CD4-positive, alpha-beta T cell treated with Interleukin-12 subunit alpha and Interleukin-12 subunit beta, for 1 hour (primary cell): ENCODE data around the gene DCLK3.

Source experiments
- DNase-seq: peaks from one replicate; pipeline ENCODE4 v3.0.0-alpha.2; 2020

Gene DCLK3, protein sequence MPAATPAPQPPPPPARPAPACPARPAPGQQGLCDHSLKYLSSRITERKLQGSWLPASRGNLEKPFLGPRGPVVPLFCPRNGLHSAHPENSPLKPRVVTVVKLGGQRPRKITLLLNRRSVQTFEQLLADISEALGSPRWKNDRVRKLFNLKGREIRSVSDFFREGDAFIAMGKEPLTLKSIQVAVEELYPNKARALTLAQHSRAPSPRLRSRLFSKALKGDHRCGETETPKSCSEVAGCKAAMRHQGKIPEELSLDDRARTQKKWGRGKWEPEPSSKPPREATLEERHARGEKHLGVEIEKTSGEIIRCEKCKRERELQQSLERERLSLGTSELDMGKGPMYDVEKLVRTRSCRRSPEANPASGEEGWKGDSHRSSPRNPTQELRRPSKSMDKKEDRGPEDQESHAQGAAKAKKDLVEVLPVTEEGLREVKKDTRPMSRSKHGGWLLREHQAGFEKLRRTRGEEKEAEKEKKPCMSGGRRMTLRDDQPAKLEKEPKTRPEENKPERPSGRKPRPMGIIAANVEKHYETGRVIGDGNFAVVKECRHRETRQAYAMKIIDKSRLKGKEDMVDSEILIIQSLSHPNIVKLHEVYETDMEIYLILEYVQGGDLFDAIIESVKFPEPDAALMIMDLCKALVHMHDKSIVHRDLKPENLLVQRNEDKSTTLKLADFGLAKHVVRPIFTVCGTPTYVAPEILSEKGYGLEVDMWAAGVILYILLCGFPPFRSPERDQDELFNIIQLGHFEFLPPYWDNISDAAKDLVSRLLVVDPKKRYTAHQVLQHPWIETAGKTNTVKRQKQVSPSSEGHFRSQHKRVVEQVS

DNA sequence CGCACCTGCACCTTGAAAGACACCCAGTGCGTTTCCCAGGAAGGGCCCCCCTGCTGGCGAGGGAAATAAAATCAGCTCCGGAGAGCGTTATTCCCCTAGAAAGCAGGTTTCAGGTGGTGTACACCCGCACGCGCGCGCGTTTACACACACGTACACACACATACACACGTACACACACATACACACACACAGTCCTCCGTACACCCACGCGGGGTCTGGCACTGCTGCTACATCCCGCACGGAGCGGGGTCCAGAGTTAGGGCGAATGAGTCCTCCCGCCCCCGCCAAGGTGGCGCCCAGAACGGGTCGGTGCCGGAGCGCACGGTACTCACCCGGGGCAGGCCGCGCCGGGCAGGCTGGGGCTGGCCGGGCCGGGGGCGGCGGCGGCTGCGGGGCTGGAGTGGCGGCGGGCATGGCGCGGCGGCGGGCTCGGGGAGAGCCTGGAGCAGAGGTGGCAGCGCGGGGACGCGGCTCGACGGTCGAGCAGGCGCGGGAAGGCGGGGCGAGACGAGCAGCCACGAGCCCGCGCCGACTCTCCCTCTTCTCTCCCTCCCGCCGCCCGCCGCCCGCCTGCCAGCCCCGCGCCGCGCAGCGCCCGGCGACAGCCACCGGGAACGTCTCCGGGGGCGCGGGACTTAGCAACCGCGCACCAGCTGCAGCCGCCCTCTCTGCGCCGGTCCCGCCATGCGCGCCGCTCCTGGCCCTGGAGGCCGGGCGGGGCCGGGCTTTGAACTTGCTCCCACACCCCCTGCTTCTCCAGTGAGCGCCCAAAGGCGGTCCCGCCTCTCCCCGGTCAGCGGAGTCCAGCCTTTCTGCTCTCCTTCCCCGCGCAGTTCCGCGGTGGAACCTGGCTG lies at the start of gene DCLK3:
TSS of gene DCLK3 (minus strand) at position 704 of the 854 bp plus-strand sequence. CDS start at position 414, 290 bp downstream.
- no peak for DNase-seq

DNA sequence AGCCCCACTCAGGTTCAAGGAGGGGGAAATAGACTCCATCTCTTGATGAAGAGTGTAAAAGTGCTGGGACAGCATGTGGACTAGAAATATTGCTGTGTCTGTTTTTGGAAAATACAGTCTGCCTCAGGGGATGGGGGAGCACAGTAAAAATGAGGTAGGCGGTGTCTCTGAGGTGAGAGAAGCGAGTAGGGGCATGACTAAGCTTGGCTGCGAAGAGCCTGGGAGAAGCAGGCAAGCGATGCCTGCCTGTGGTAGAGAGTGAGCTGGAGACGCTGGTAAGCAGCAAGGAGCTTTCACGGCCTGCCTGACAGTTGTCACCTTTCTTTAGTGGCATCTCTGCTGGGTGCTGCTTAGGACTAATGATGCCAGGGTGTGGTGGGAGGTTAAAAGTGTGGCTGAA lies 49.0 kb upstream of the DCLK3 start:
- DNase-seq = no peak

DNA sequence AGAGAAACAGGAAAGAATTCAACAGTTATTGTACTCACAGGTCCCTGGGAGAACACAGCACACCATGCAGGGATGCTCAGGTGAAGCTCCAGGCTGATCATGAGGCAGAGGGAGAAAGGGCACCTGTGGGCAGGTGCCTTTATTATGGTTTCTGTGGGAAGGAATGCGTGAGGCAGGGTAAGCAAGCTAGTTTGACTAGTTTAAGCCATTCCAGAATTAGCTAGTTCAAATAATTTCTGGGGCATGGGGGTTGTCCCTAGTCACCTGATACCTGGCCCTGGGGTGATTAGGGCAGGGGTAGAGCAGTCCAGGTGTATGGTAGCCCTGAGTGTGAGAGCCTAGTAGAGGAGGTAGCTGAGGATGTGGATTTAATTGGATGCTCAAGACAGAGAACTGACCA lies 47.9 kb upstream of the DCLK3 start:
- no peak for DNase-seq

DNA sequence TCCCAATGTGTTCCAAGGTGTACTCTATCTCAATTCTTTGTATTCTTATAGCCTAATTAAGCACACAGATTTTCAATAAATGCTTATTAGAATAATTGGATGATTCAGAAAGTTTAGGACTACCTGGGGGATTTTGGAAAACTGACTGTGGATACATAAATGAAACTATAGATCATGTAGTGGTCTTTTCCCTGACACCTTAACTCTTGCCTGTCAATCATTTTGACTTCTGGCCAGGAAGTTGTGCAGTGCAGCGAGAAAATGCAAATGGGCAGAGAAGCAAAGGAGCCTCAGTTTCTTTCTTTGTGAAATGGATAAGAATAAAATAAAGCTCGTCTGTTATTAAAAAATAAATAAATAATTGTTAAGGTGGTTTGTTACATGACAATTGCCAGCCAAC lies 47.4 kb upstream of the DCLK3 start:
- no peak for DNase-seq

DNA sequence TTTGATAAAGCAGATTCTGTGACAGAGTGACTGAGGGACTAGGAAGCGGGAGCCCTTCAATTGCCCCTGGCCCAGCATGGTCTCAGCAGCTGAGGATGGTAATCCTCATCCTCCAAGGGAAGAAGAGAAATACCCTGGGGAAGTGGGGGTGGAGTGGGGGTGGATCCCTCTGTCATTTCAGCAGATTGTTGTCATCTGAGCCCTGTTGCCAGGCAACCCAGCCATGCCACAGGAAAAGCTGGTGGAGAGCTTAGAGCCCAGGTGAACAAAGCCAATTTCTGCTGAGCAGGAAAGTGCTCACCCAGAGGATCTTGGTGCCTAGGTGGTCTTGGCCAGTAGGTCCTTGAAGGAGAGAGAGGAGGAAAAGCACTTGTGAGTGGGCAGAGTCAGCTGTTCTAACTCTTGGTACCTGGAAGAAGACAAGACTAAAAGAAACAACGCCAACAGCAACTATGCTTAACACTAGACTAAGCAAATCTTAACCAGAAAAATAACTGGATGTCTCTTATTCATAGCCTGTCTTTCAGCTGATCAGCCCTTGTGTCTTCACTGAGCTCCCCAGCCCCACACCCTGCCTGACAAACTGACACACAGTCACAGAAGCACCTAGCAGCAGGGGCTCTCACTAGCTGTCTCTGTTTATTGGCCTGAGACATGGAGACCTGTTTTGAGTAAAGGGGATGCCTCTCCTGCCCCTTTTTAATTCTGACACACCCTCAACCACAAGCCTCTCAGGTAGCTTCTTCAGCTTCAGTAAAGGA lies 40.1 kb upstream of the DCLK3 start:
- no peak for DNase-seq

DNA sequence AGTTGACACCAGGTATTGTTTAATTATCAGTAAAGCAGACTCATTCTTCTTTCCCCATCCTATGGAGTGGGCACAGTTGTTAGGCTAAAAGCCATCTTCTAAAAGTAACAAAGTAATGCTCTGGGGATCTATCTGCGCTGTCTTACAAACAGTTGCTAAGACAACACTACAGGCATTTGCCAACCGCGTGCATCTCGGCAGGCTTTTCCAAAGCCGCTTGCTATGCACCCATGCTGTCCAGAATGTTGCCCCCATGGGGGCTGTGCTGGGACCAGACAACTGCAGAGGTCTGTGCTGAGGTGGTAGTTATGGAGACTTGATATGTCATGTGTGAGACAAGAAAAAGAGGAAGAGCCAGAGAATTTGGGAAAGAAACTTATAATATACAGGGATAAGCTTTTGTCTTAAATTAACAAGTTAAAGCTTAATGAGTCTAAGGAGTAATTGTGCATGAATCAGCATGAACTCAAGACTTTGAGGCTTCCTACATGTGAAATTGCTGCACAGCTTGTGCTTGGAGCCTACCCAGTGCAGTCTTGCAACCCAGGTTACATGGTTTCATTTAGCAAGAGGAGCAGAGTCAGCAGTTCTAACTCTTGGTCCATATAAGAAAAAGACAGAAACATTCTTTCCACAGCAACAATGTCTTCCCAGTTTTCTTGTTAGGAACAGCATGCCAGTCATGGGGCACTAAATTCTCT lies 38.9 kb upstream of the DCLK3 start:
- no peak for DNase-seq

DNA sequence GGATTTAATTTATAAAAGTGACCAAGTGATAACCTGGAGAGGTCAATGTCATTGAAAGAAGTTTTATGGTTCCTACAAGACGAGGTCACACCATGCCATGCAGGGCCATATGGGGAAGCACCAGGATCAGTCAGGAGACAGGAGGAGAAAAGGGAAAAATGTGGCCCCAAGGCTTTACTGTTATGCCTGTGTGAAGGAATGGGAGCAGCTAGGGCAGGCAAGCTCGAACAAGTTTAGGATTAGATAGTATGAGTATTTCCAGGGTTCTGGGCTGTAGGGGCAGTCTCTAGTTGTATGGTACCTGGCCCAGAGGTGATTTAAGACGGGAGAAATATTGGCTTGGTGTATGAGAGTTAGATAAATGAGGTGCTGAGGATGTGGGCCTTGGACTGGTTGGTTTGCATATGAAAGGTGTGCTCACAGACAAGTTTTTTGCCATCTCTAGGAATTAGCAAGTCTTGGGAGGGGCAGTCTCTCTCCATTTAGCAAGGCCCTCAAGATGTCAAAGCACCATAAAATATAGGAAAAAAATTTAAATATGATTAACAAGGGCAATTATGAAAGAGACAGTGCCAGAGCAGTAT lies 36.3 kb upstream of the DCLK3 start:
- no peak for DNase-seq

DNA sequence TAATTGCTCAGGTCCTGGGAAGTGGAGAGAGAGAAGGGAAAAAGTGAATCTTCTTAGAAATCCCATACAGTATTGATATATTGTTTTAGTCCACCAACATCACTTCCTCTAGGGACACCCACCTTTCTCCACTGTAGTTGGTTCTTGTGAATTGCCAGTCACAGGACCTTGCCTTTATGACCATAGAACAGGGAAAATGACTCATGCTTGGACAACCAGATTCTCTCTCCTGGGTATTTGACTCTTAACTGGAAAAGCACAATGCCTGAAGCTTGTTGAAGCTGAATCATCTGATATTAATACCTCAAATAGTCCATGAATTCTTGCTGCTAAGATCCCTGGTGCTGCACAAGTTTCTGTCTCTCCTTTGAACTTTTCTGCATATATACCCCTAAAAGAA lies 32.5 kb upstream of the DCLK3 start:
- no peak for DNase-seq

DNA sequence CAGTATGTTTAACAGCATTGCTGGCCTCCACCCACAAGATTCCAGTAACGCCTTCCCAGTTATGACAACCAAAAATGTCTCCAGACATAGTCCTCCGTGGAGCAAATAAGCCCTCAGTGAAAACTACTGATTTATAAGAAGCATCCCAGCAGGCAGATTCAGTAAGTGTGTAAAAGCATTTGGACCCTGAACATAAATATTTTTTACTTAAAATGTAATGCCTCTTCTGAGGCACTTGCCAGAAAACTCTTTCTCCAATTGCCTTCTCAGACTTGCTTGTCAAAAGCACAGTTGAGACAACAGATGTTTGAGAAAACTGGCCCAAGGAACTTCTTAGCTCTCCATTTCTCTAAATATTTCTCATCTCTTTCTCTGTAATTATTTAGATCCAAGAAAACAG lies 31.8 kb upstream of the DCLK3 start:
- no peak for DNase-seq

DNA sequence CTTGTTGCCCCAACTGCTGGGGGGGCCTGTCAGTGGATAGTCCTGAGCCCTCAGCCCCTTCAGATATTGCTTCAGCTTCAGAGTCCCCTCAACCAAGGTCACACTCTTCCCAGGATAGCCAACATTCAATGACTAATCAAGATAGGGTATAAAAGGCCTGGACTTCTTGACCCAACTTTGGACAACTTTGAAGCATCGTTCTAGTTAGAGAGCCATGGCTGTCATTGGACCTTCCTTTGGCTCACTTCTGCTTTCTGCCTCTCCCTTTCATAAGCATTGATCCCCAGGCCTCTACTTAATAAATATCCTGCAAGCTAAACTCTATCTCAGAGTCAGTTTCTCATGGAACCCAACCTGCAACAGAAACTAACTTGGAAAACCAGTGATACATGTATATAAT lies 31.3 kb upstream of the DCLK3 start:
- DNase-seq = no peak

DNA sequence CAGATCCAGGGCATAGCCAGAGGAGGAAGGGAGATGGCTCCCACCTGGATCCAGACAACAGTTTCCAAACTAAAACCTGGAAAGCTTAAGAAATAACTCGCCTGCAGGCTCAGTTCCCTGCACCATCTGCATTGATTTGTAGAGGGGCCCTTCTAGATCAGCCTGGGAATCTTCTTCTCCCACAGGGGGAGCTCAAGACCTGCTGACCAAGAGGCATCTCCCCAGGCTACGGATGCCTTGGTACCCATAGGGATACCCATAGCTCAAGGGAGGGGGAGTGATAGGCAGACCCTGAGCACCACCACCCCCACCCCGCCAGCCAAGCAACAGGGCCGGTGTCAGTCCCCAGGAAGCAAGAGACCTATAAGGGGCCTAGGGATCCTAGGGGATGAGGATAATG lies 28.0 kb upstream of the DCLK3 start:
- DNase-seq = peak; percentile 17

DNA sequence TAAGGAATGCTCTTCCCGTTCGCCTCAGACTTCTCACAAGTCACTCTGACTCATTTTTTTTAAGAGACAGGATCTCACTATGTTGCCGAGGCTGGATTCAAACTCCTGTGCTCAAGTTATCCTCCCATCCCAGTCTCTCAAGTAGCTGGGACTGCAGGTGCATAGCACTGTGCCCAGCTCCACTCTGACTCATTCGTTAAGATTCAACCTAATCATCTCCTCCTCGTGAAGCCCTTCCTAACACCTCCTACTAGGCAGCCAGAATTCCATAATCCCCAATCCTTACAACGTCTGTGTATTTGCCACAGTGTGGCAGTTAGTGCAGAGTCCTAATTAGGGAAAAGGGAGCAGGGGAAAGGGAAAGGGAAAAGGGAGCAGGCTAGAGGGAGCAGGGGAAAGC lies 26.4 kb upstream of the DCLK3 start:
- DNase-seq = no peak

DNA sequence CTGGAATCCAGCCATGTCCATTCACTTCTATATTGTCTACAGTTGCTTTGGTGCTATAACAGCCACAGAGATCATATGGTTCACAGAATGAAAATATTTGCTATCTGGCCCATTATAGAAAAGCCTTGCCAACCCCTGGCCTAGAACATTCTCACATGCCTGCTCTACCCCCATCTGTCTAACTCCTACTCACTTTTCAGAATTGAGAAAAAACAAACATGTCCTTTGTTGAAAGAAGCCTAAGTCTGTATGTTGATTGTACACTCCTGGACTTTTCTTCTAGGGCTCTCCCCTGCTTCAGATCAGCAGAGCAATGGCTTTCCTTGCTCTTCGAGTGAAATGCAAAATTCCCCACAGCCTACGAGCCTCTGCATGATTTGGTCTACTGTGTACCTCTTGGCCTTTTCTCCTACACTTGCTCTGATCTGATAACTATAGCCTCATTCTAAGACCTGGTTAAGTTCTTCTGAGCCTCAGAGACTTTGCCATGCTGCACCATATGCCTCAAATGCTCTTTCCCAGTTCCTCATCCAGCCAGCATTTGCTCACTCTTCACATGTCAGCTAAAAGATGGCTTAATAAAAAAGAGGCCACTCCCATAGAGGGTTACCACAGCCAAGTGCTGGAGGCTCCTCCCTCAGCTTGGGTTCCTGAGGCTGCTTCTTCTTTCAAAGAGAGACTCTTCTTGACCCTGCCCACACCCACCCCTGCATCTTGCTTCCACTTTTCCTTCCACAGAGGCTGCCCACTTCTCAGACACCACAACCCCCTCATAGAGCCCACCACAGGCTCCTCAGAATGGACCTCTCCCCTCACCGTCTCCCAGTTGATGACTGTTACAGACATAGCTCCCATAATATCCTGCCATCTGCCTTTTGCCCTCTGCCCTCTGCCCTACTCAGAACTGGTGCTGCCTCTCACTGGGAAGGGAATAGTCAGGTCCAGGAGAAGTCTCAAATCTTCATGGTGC lies 22.9 kb upstream of the DCLK3 start:
- no peak for DNase-seq

DNA sequence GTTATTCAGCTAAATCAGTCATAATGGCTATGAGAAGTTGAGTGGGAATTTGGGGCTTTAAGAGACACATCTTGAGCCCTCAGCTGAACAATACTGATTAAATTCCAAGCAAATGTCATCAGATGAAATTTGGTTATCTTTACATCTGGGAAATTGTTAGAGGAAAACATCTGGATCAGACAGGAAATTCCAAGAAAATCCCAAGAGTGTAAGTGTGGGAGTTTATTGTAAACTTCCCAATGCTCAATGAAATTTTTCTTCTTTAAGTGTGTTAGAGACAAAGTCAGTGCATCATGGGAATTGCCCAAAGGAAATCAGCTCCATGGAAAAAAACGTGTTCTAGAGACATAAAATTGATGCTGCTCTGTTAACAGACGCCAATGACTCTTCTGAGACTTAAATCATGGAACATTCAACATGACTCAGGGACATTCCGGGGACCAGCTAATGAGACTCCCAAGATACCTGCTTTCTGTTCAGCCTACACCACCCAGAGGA lies 19.8 kb upstream of the DCLK3 start:
- no peak for DNase-seq

DNA sequence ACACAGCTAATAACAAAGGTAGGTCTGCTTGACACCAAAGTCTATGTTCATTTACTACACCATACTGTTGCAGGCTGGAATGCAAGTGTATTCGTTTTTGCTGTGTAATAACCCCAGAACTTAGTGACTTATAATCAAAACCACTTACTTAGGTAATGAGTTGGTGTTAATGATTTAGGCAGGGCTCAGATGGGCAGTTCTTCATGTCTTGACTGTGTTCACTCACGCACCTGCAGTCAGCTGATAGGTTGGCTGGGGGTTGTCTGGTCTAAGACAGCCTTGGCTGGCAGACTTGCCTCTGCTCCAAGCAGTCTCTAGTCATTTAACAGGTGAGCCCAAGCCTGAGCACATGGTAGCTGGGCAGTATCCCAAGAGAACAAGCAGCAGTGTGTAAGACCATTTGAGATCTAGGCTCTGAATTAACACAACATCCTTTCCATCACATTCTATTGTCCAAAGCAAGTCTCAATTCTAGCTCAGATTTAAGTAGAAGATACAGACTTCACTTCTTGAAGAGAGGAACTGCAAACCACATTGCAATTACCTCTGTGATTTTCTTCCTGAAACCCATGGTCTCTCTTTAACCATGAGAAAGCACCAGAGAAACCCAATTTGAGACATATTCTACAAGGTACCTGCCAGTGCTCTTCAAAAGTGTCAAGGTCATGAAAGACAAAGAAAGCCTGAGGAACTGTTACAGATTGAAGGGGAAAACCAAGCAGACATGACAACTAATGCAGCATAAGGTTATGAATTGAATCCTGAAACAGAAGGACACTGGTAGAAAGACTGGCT lies 13.3 kb upstream of the DCLK3 start:
- DNase-seq = no peak

DNA sequence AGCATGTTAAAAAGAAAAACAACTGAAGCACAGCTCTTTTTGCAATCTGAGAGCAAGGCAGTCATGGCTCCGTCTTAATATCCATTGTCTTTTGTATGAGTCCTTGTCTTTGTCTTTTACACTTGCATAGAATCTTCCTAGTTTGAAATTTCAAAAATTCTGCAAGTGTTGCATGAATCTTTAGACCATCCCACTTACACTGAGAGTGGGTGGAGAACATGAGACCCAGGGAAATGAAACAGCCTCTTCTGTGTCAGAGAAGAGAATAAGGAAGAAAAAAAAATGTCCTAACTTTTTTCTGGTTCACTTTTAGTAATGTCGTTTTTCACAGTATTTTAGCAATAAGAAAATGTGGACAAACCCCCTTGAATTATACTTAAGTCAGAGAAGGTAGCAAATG lies 12.1 kb upstream of the DCLK3 start:
- no peak for DNase-seq

DNA sequence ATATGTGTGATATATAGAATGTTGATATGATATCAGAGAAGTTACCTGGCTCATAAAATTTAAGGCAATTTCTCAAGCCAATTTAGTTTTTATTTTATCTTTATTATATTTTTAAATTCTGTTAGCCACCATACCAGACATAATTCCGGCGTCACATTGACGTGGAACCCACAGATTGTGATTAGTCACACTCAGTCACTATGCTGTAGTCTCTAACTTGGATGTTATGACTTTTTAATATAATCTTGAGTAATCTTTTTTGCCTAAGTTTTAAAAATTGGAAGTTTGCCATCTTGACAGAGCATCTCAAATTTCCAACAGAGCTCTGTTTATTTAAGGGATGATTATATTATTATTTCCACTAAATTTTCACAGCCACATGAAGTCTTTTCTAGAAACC lies 9.7 kb upstream of the DCLK3 start:
- DNase-seq = no peak

DNA sequence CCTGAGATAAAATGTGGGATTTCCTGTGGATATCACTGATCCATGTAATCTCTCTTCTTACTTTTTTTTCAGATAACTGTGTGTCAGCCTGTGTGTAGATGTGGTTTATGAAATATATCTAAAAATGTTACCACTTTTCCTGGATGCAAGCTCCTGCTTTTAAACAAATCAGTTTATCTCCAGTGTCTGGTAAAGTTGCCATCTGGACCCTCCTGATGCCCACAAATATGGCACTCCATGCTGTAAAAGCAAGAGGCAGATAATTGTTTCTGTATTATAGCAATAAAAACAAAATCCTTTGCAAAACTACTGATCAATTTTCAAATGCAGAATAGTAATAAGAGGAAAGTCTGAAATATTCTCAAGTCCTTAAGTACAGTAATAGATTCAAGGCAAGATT lies 7.6 kb upstream of the DCLK3 start:
- DNase-seq = no peak

DNA sequence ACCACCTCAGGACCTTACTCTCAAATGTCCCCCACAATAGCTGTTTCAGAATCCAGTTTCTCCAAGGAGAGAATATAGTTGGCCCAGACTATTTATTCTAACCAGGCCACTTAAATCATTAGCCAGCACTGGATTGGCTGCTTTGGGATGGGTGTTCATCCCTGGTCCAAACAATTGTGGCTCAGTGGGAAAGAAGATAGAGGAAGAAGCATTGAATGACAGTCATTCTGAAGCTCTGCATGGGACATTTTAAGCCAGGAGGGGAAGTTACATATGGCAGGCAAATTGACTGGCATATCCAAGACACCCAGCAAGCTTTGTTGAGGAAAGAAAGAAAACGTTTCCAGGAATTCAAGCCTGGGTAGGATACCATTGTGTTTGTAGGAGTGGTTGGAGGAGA lies 5.6 kb upstream of the DCLK3 start:
- no peak for DNase-seq
